K562 (cell line): ENCODE data around the gene DLG4. TPM values are rescaled to one million over a fixed set of nuclear protein-coding genes. Genes with fewer than 3 reads are reported as not detected.

ENCODE experiments used
- ATAC-seq: fragments of 200-7000 bp; cut with Tn5 transposase; 3 replicates; pipeline ENCODE4 v1.9.1; 2020; ENCODE audit warnings: moderate library complexity
- BruUV-seq: library from RNA; stranded (reverse); fragments of 400-500 nt; replicated peaks from 2 replicates; lab custom pipeline; 2021; lab: Mats Ljungman, UMichigan
- CTCF ChIA-PET: fragments of 300-600 bp; formaldehyde crosslinking; extraction: SDS; loops from one replicate; lab custom pipeline; 2021; ENCODE audit warnings: low intra/inter-chr PET ratio; lab: Yijun Ruan, JAX
- POLR2A ChIA-PET: fragments of 300-600, 350-650 bp; sonication (Branson Sonifier 250); formaldehyde crosslinking; extraction: SDS; loops from one replicate; lab custom pipeline; 2021; ENCODE audit warnings: antibody characterized with exemption, inconsistent platforms; lab: Yijun Ruan, JAX
- DNase-seq, 4 experiments: peaks; one replicate each; pipeline versions ENCODE4 v3.0.0 to v3.0.0-alpha.2; 2011 to 2018; ENCODE audit warnings: low spot score in 3 of 4, mixed read lengths in 3 of 4; ENCODE audit errors: extremely low read depth in 1 of 4
- FAIRE-seq: peaks from 2 replicates; lab custom pipeline; 2011; peaks lifted over from hg19 to GRCh38; lab: Jason Lieb, UNC
- H2AFZ ChIP-seq: 2 replicates; pipeline ENCODE4 v1.6.0; 2011; ENCODE audit warnings: low read depth, low read length, control low read depth, inconsistent platforms
- H3K27ac ChIP-seq: fragments of 200-600 bp; 3 replicates; pipeline ENCODE4 v1.8.0; 2011; ENCODE audit warnings: low read depth, mild to moderate bottlenecking, control low read depth, inconsistent platforms, low read length, moderate library complexity, mixed read lengths; ENCODE audit errors: extremely low read depth
- H3K27me3 ChIP-seq, 2 experiments: fragments of 300-600 bp in 1 of 2; 2 replicates in 1 of 2; 3 replicates in 1 of 2; pipeline versions ENCODE4 v1.6.0 to v1.8.0; 2011; ENCODE audit warnings: inconsistent platforms in 2 of 2, low read length in 2 of 2, mild to moderate bottlenecking in 1 of 2, mixed read lengths in 1 of 2, moderate library complexity in 1 of 2; ENCODE audit not compliant: control insufficient read depth in 2 of 2, insufficient read depth in 2 of 2
- H3K36me3 ChIP-seq: fragments of 300-600 bp; 3 replicates; pipeline ENCODE4 v1.8.0; 2011; ENCODE audit warnings: mild to moderate bottlenecking, low read length, inconsistent platforms; ENCODE audit not compliant: control insufficient read depth, insufficient read depth
- H3K4me1 ChIP-seq, 2 experiments: fragments of 200-600 bp in 1 of 2; replicated peaks in 1 of 2; 2 replicates in 1 of 2; 3 replicates in 1 of 2; pipeline versions ENCODE4 v1.5.1 to v1.8.0; 2011; ENCODE audit warnings: inconsistent platforms in 2 of 2, low read length in 2 of 2, mild to moderate bottlenecking in 1 of 2, mixed read lengths in 1 of 2, moderate library complexity in 1 of 2; ENCODE audit not compliant: control insufficient read depth in 2 of 2, insufficient read depth in 2 of 2
- H3K4me2 ChIP-seq: 2 replicates; pipeline ENCODE4 v1.6.1; 2011; ENCODE audit warnings: low read length, control low read depth, inconsistent platforms, mixed read lengths; ENCODE audit not compliant: insufficient read depth
- H3K4me3 ChIP-seq: fragments of 200-600 bp; sonication (generic), shearing (Covaris generic); 2 replicates; pipeline ENCODE4 v1.5.1; 2016; ENCODE audit warnings: control low read depth, inconsistent platforms
- H3K79me2 ChIP-seq: fragments of 200-600 bp; 3 replicates; pipeline ENCODE4 v1.8.0; 2011; ENCODE audit warnings: low read length, inconsistent platforms; ENCODE audit not compliant: control insufficient read depth, insufficient read depth
- H3K9ac ChIP-seq, 2 experiments: 2 replicates each; pipeline versions ENCODE4 v1.6.0 to v1.6.1; 2011; ENCODE audit warnings: low read depth in 2 of 2, low read length in 2 of 2, control low read depth in 1 of 2, inconsistent platforms in 1 of 2, mild to moderate bottlenecking in 1 of 2, mixed read lengths in 1 of 2; ENCODE audit not compliant: insufficient read depth in 1 of 2
- H3K9me1 ChIP-seq: one replicate; pipeline ENCODE4 v1.6.0; 2011; ENCODE audit warnings: inconsistent platforms, mild to moderate bottlenecking, low read length, moderate library complexity; ENCODE audit not compliant: control insufficient read depth, insufficient read depth
- H3K9me3 ChIP-seq: replicated peaks from 2 replicates; pipeline ENCODE4 v1.5.1; 2011; ENCODE audit warnings: low read depth, low read length, inconsistent platforms; ENCODE audit not compliant: control insufficient read depth, insufficient read depth
- H4K20me1 ChIP-seq: replicated peaks from 2 replicates; pipeline ENCODE4 v1.6.1; 2011; ENCODE audit warnings: low read length, inconsistent platforms, mixed read lengths; ENCODE audit not compliant: control insufficient read depth, insufficient read depth
- CCNT2 ChIP-seq: IDR thresholded peaks from 2 replicates; pipeline ENCODE4 v1.6.1; 2011; ENCODE audit warnings: borderline replicate concordance, low read depth, mild to moderate bottlenecking, moderate library complexity, mixed read lengths, low read length; ENCODE audit not compliant: insufficient read length; ENCODE audit errors: extremely low read depth
- DIDO1 ChIP-seq: fragments of 450-650 bp; IDR thresholded peaks from 2 replicates; pipeline ENCODE4 v1.6.1; 2016; ENCODE audit warnings: low read depth, missing biosample characterization, missing genetic modification characterization
- MYNN ChIP-seq, 2 experiments: sonication (generic); formaldehyde crosslinking in 1 of 2; IDR thresholded peaks; 2 replicates each; pipeline versions ENCODE4 v1.5.0 to v1.6.1; 2016 to 2020; ENCODE audit warnings: antibody characterized with exemption in 1 of 2, missing genetic modification reagents in 1 of 2
- POLR2A ChIP-seq: fragments of 450-650 bp; conservative IDR thresholded peaks from 2 replicates; pipeline ENCODE4 v1.6.1; 2016
- RAD21 ChIP-seq, 2 experiments: fragments of 250-450 bp in 1 of 2; fragments of 450-650 bp in 1 of 2; sonication (Bioruptor Pico) in 1 of 2; formaldehyde crosslinking in 1 of 2; IDR thresholded peaks in 1 of 2; conservative IDR thresholded peaks in 1 of 2; 2 replicates each; pipeline versions ENCODE4 v1.4.0 to v1.8.0; 2020 to 2022; ENCODE audit warnings: mild to moderate bottlenecking in 2 of 2, moderate library complexity in 1 of 2
- RBFOX2 ChIP-seq: fragments of 200-400 bp; formaldehyde crosslinking; IDR thresholded peaks from 2 replicates; pipeline ENCODE4 v1.6.1; 2017; ENCODE audit warnings: low read depth, mild to moderate bottlenecking, low read length, moderate library complexity
- WGBS: fragments of 100-300 bp; shearing (Covaris generic); methylation state at CpG from one replicate; pipeline ENCODE4 v1.1.6; 2016; ENCODE audit warnings: low coverage, mixed read lengths; ENCODE audit not compliant: insufficient coverage; ENCODE audit errors: missing lambda C conversion rate; 5-methylcytosine and 5-hydroxymethylcytosine counted together
- in situ Hi-C: fragments of 300-500 bp; cut with MboI; formaldehyde crosslinking; loops from 4 replicates; pipeline ENCODE4 v1.15.0; 2018; ENCODE audit warnings: inconsistent platforms, mixed read lengths
- intact Hi-C: fragments of 100-400 bp; cut with micrococcal nuclease; formaldehyde crosslinking; loops from 2 replicates; pipeline ENCODE4 v1.14.2; 2022
- polyA plus RNA-seq, 8 experiments: library from polyadenylated mRNA; depleted of rRNA in 4 of 8; stranded (reverse) in 5 of 8; unstranded in 3 of 8; fragments of >200 nt; fragmentation: Nextera tagmentation in 2 of 8; fragmentation: Illumina TruSeq in 1 of 8; extraction: Ambion mirVana in 2 of 8; extraction: Trizol in 1 of 8; gene quantifications; 2 replicates each; pipeline versions ENCODE4 v1.2.1 to v1.2.3, GENCODE V29; 2011 to 2014; ENCODE audit warnings: inconsistent platforms in 1 of 8, missing spikeins in 1 of 8
- total RNA-seq, 7 experiments: library from RNA; depleted of rRNA in 6 of 7; stranded (reverse); fragments of >200 nt in 6 of 7; fragmentation: Illumina TruSeq in 2 of 7; extraction: Trizol in 2 of 7; gene quantifications; 2 replicates each; pipeline versions ENCODE4 v1.2.1 to v1.2.3, GENCODE V29; 2011 to 2021; ENCODE audit warnings: low replicate concordance in 1 of 7

Gene DLG4
- total and polyA plus RNA-seq, 9 of the 15 experiments (the other 6 are each of a cell fraction or from before 2014, with no cell fraction given) = 0.03 to 12.0 (median 4.1) TPM

DNA sequence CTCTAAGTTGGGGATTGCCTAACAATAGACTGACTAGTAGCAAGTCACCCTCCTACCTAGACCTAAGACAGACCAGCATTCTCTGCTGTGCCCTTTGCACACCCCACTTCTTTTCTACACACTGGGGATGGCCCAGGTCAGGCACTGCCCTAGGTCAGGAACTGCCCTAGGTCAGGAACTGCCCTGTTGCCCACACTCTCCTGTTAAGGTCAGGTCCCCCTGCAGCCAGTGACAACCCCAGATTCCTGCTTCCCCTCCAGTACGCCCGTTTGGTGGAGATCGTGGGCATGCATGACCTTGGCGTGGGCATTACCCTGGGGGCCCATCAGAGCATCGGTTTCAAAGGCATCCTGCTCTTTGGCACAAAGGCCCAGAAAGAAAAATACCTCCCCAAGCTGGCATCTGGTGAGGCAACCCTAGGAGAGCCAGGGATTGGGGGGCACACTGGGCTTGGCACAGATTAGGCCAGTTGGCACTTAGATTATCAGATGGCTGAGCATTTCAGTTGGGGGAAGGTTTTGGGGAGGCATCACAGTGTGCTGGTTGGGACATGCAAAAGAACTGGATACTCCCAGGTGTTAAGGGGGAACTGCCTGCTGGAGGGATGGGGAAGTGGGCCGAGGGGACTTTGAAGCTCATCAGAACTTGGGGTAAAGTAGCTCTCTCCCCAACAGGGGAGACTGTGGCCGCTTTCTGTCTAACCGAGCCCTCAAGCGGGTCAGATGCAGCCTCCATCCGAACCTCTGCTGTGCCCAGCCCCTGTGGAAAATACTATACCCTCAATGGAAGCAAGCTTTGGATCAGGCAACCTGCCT lies 1.8 kb upstream of the DLG4 start:
- peaks cover 26 to 57% of the 10 kb centered on the region in 2 experiments for H3K4me1 ChIP-seq
- whole genome bisulfite sequencing = 96% methylated on average over 6 of the region's 10 CpGs
- ATAC-seq (no peak), DNase-seq (no peak)
- POLR2A ChIA-PET = interaction anchor here (0.6 to 7.7 kb wide), 8 partner anchors 9 to 255 kb away, joined by 3 to 73 read pairs (median 4); partner anchors contain the start of genes ACAP1, DVL2, GABARAP and PHF23
- H3K79me2 ChIP-seq = peaks cover 31% of the 10 kb centered on the region
- in situ Hi-C loops = no loop called here
- no TSS peak for BruUV-seq
- H3K27ac ChIP-seq = peak overlapping the region; percentile 90; the same call in 1 of the 3 replicates
- no peak for TF ChIP-seq DIDO1
- TF ChIP-seq MYNN (IDR thresholded peaks at IDR 0.05) = 0 out of 2 replicates have a peak, but pooled peaks have one; percentile 6
- TF ChIP-seq MYNN (CRISPR knock-in tag; IDR thresholded peaks at IDR 0.05) = no peak
- peak; percentile 18 for TF ChIP-seq CCNT2
- 0 out of 4 replicates have a peak, but pooled peaks of 1 of the 2 experiments have one; percentile 3 for TF ChIP-seq RAD21 (CRISPR knock-in tag; conservative IDR thresholded peaks at IDR 0.05 in 1 of 2, IDR thresholded peaks at IDR 0.05 in 1 of 2)
- TF ChIP-seq POLR2A = peak; percentile 49; the same call in 1 of the 2 replicates
- TF ChIP-seq RBFOX2 = peak; percentile 7; the same call in 1 of the 2 replicates
- TF ChIP-seq, all 486 proteins: peak for 5
- Histone ChIP-seq H3K36me3 (peaks cover 60% of the 10 kb centered on the region; the same call in 2 of the 3 replicates), H3K4me2 (peak overlapping the region; percentile 93; the same call in 1 of the 2 replicates), H3K9me1 (peaks cover 6% of the 10 kb centered on the region), H3K9me3 (no peaks in the 10 kb centered on the region), H2AFZ (no peak overlapping the region), H3K4me3 (peak overlapping the region; percentile 87; the same call in 1 of the 2 replicates), H4K20me1 (peaks cover 6% of the 10 kb centered on the region), H3K27me3 (no peaks in the 10 kb centered on the region), H3K9ac (peak overlapping the region in 1 of 2 experiments; percentile 69; a peak in 1 of 4 replicates)
- CTCF ChIA-PET = no interaction called here
- no peak for FAIRE-seq
- intact Hi-C loops = no loop called here
